ENCODE results near the gene PITX2. TPM values are rescaled to one million over a fixed set of nuclear protein-coding genes. Genes with fewer than 3 reads are reported as not detected.

The PITX2 gene
- polyA plus RNA-seq, 3 donors = not detected

GRCh38 chr4:110635163-110635865 lies 12.4 kb upstream of the PITX2 start:
- H3K9me3 Mint-ChIP-seq = peaks cover 0 to 47% (median 19%) of the 10 kb centered on the region in 7 donors
- Histone ChIP-seq H3K4me3 (replicated peaks in 1 of 3; ENCODE audit: low read depth in 2 of 3, low read length in 3 of 3) (no peak overlapping the region), H3K27me3 (ENCODE audit: control insufficient read depth in 2 of 2, insufficient read depth in 2 of 2, low read length in 2 of 2) (peaks cover 91 to 100% of the 10 kb centered on the region in 2 donors), H4K20me1 (ENCODE audit: insufficient read depth, low read length) (no peaks in the 10 kb centered on the region), H3K4me1 (ENCODE audit: control insufficient read depth in 1 of 2, insufficient read depth in 2 of 2, low read length in 2 of 2) (peaks cover 10% of the 10 kb centered on the region in 2 donors), H2AFZ (ENCODE audit: insufficient read depth, low read depth, low read length, poor library complexity, severe bottlenecking) (no peak overlapping the region), H3K9me3 (replicated peaks in 1 of 2; ENCODE audit: control insufficient read depth in 1 of 2, insufficient read depth in 1 of 2, low read length in 2 of 2) (peaks cover 0 to 76% of the 10 kb centered on the region in 2 donors), H3K36me3 (replicated peaks in 1 of 2; ENCODE audit: control insufficient read depth in 1 of 2, insufficient read depth in 2 of 2, low read length in 2 of 2) (no peaks in the 10 kb centered on the region), H3K4me2 (replicated peaks; ENCODE audit: extremely low read depth, low read length, poor library complexity, severe bottlenecking) (no peak overlapping the region), H3K27ac (ENCODE audit: low read depth in 1 of 2, low read length in 2 of 2) (no peak overlapping the region), H3K79me2 (ENCODE audit: insufficient read depth, low read length) (no peaks in the 10 kb centered on the region), H3K9ac (ENCODE audit: insufficient read depth, low read length, poor library complexity, severe bottlenecking) (no peak overlapping the region)
- intact Hi-C loops (cut with micrococcal nuclease) = no loop called here
- no peak for DNase-seq
- no peak overlapping the region for H3K27ac Mint-ChIP-seq
- WGBS (ENCODE audit: insufficient coverage) = 0% methylated on average over 3 of the region's 7 CpGs
- H3K4me1 Mint-ChIP-seq = peaks cover 13% of the 10 kb centered on the region
- peaks cover 0 to 13% of the 10 kb centered on the region in 2 donors for H3K36me3 Mint-ChIP-seq
- peaks cover 95 to 99% (median 96%) of the 10 kb centered on the region in 3 donors for H3K27me3 Mint-ChIP-seq (ENCODE audit: low read depth in 3 of 3)
- TF ChIP-seq CTCF (IDR thresholded peaks at IDR 0.05) = no peak
- peak overlapping the region in 1 of 2 donors; percentile 1 for H3K4me3 Mint-ChIP-seq

- TF ChIP-seq CTCF (IDR thresholded peaks at IDR 0.05) = no peak
- Histone ChIP-seq H3K9me3 (replicated peaks in 1 of 2; ENCODE audit: control insufficient read depth in 1 of 2, insufficient read depth in 1 of 2, low read length in 2 of 2) (peaks cover 0 to 76% of the 10 kb centered on the region in 2 donors), H3K9ac (ENCODE audit: insufficient read depth, low read length, poor library complexity, severe bottlenecking) (no peak overlapping the region), H3K79me2 (ENCODE audit: insufficient read depth, low read length) (no peaks in the 10 kb centered on the region), H3K4me3 (replicated peaks in 1 of 3; ENCODE audit: low read depth in 2 of 3, low read length in 3 of 3) (no peak overlapping the region), H4K20me1 (ENCODE audit: insufficient read depth, low read length) (no peaks in the 10 kb centered on the region), H3K27ac (ENCODE audit: low read depth in 1 of 2, low read length in 2 of 2) (no peak overlapping the region), H3K27me3 (ENCODE audit: control insufficient read depth in 2 of 2, insufficient read depth in 2 of 2, low read length in 2 of 2) (peaks cover 91 to 100% of the 10 kb centered on the region in 2 donors), H3K4me2 (replicated peaks; ENCODE audit: extremely low read depth, low read length, poor library complexity, severe bottlenecking) (no peak overlapping the region), H3K36me3 (replicated peaks in 1 of 2; ENCODE audit: control insufficient read depth in 1 of 2, insufficient read depth in 2 of 2, low read length in 2 of 2) (no peaks in the 10 kb centered on the region), H3K4me1 (ENCODE audit: control insufficient read depth in 1 of 2, insufficient read depth in 2 of 2, low read length in 2 of 2) (peaks cover 10% of the 10 kb centered on the region in 2 donors), H2AFZ (ENCODE audit: insufficient read depth, low read depth, low read length, poor library complexity, severe bottlenecking) (no peak overlapping the region)
- Mint-ChIP-seq H3K27me3 (ENCODE audit: low read depth in 3 of 3) (peaks cover 95 to 99% (median 96%) of the 10 kb centered on the region in 3 donors), H3K36me3 (peaks cover 0 to 13% of the 10 kb centered on the region in 2 donors), H3K4me3 (peak overlapping the region in 1 of 2 donors; percentile 47), H3K4me1 (peaks cover 13% of the 10 kb centered on the region), H3K27ac (no peak overlapping the region), H3K9me3 (peaks cover 0 to 50% (median 19%) of the 10 kb centered on the region in 7 donors)
- intact Hi-C loops (cut with micrococcal nuclease) = loop anchor here in 1 of 2 donors (5.0 kb wide), 1 partner anchor 648 kb away; no protein-coding TSS in a partner anchor
- DNase-seq = no peak
- no CpG with 5 or more reads among the region's 11 CpGs for WGBS (ENCODE audit: insufficient coverage)
Measured at GRCh38 chr4:110634350-110635162, 11.7 kb upstream of the PITX2 start.

All from CD14-positive monocyte (primary cell).